ENCODE data around the gene LRMDA.
A peak's percentile ranks its signal among the peaks of the same experiment; 100 is the strongest.

DNA sequence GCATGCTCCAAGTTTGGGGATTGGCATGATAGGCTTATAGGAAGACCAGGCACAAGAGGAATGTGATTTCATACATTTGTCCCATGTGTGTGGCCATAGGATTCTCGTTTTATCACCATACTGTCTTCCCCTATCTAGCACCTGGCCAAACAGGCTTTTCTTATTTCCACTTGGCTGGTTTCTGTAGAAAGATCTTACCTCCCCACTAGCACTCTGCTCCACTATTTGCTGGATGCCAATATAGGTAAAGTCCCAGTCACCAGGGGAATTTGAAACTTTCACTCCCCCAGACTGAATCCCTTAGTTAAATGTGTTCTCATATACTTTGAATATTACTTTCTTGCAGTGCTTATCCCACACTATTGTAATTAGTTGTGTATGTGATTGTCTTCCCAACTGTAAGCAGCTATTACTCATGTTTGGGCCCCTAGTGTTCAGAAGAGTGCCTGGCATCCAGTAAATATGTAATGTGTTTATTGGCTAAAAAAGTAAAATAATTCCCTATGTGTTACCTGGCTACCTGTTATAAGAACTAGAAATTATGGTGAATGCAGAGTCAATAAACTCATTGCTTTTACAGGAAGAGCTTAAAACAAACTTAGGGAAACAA lies 109.0 kb downstream of the LRMDA start:
- TF ChIP-seq POLR2AphosphoS5 (IDR thresholded peaks at IDR 0.05; ENCODE audit: low read depth, low read length) (no peak), CREB1 (IDR thresholded peaks at IDR 0.05) (no peak), MAFK (IDR thresholded peaks at IDR 0.05; ENCODE audit: low read depth, low read length) (no peak)
- TF ChIP-seq, protein P1, sequence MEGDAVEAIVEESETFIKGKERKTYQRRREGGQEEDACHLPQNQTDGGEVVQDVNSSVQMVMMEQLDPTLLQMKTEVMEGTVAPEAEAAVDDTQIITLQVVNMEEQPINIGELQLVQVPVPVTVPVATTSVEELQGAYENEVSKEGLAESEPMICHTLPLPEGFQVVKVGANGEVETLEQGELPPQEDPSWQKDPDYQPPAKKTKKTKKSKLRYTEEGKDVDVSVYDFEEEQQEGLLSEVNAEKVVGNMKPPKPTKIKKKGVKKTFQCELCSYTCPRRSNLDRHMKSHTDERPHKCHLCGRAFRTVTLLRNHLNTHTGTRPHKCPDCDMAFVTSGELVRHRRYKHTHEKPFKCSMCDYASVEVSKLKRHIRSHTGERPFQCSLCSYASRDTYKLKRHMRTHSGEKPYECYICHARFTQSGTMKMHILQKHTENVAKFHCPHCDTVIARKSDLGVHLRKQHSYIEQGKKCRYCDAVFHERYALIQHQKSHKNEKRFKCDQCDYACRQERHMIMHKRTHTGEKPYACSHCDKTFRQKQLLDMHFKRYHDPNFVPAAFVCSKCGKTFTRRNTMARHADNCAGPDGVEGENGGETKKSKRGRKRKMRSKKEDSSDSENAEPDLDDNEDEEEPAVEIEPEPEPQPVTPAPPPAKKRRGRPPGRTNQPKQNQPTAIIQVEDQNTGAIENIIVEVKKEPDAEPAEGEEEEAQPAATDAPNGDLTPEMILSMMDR (IDR thresholded peaks at IDR 0.05; ENCODE audit: control extremely low read depth in 1 of 3, insufficient read depth in 1 of 3, low read depth in 1 of 3, low read length in 3 of 3) = peak in 1 of 3 experiments; percentile 2; a peak in 1 of 4 replicates
